K562 (cell line): ENCODE data around the gene WWOX. TPM values are rescaled to one million over a fixed set of nuclear protein-coding genes. Genes with fewer than 3 reads are reported as not detected.
A peak's percentile ranks its signal among the peaks of the same experiment; 100 is the strongest.

Experiments used
- BHLHE40 ChIP-seq: IDR thresholded peaks from 2 replicates; pipeline ENCODE4 v1.6.1; 2011; ENCODE audit warnings: low read length, improper control_type of control experiment
- BRD4 ChIP-seq: fragments of 200-600 bp; sonication (generic); IDR thresholded peaks from 2 replicates; pipeline ENCODE4 v1.6.1; 2017; ENCODE audit warnings: inconsistent platforms
- ESRRA ChIP-seq: fragments of 450-650 bp; IDR thresholded peaks from 2 replicates; pipeline ENCODE4 v1.6.1; 2014; ENCODE audit warnings: low read depth, mild to moderate bottlenecking, moderate library complexity, borderline replicate concordance
- FOXK2 ChIP-seq, 2 experiments: fragments of 450-650 bp; IDR thresholded peaks in 1 of 2; conservative IDR thresholded peaks in 1 of 2; 2 replicates each; pipeline ENCODE4 v1.6.1; 2016; ENCODE audit warnings: low read depth in 2 of 2, mild to moderate bottlenecking in 1 of 2
- MYC ChIP-seq, 2 experiments: fragments of 250-450 bp in 1 of 2; sonication (Bioruptor Pico) in 1 of 2; IDR thresholded peaks; 2 replicates each; pipeline versions ENCODE4 v1.5.1 to v1.6.1; 2012 to 2021; ENCODE audit warnings: low read depth in 2 of 2, borderline replicate concordance in 1 of 2, improper control_type of control experiment in 1 of 2, low read length in 1 of 2, mild to moderate bottlenecking in 1 of 2, moderate library complexity in 1 of 2
- NFYB ChIP-seq: IDR thresholded peaks from 2 replicates; pipeline ENCODE4 v1.6.1; 2011; ENCODE audit warnings: mild to moderate bottlenecking, moderate library complexity; ENCODE audit not compliant: insufficient read length; ENCODE audit errors: extremely low read depth
- RAD21 ChIP-seq, 2 experiments: fragments of 250-450 bp in 1 of 2; fragments of 450-650 bp in 1 of 2; sonication (Bioruptor Pico) in 1 of 2; formaldehyde crosslinking in 1 of 2; IDR thresholded peaks in 1 of 2; conservative IDR thresholded peaks in 1 of 2; 2 replicates each; pipeline versions ENCODE4 v1.4.0 to v1.8.0; 2020 to 2022; ENCODE audit warnings: mild to moderate bottlenecking in 2 of 2, moderate library complexity in 1 of 2
- REST ChIP-seq, 2 experiments: fragments of 450-650 bp; formaldehyde crosslinking in 1 of 2; IDR thresholded peaks; 2 replicates each; pipeline versions ENCODE4 v1.4.0 to v1.6.1; 2014 to 2020; ENCODE audit warnings: mild to moderate bottlenecking in 2 of 2, borderline replicate concordance in 1 of 2, low read depth in 1 of 2
- SMC3 ChIP-seq: conservative IDR thresholded peaks from 2 replicates; pipeline ENCODE4 v1.6.1; 2011; ENCODE audit warnings: low read depth, low read length, improper control_type of control experiment; ENCODE audit not compliant: insufficient read depth
- STAG1 ChIP-seq: sonication (generic); formaldehyde crosslinking; IDR thresholded peaks from 2 replicates; pipeline ENCODE4 v1.5.0; 2020; ENCODE audit warnings: missing genetic modification reagents, borderline replicate concordance
- TCF7 ChIP-seq: sonication (generic); IDR thresholded peaks from 2 replicates; pipeline ENCODE4 v1.6.1; 2016; ENCODE audit warnings: antibody characterized with exemption, borderline replicate concordance
- ZNF174 ChIP-seq: fragments of 250-450 bp; sonication (Bioruptor Pico); IDR thresholded peaks from 2 replicates; pipeline ENCODE4 v1.4.0; 2020; ENCODE audit warnings: mild to moderate bottlenecking
- ZNF695 ChIP-seq: fragments of 450-650 bp; formaldehyde crosslinking; IDR thresholded peaks from 2 replicates; pipeline ENCODE4 v1.4.0; 2020; ENCODE audit warnings: mild to moderate bottlenecking, moderate library complexity
- ZNF780A ChIP-seq: fragments of 250-450 bp; sonication (Bioruptor Pico); IDR thresholded peaks from 2 replicates; pipeline ENCODE4 v1.5.0; 2021; ENCODE audit warnings: mild to moderate bottlenecking
- polyA plus RNA-seq, 8 experiments: library from polyadenylated mRNA; depleted of rRNA in 4 of 8; stranded (reverse) in 5 of 8; unstranded in 3 of 8; fragments of >200 nt; fragmentation: Nextera tagmentation in 2 of 8; fragmentation: Illumina TruSeq in 1 of 8; extraction: Ambion mirVana in 2 of 8; extraction: Trizol in 1 of 8; gene quantifications; 2 replicates each; pipeline versions ENCODE4 v1.2.1 to v1.2.3, GENCODE V29; 2011 to 2014; ENCODE audit warnings: inconsistent platforms in 1 of 8, missing spikeins in 1 of 8
- total RNA-seq, 7 experiments: library from RNA; depleted of rRNA in 6 of 7; stranded (reverse); fragments of >200 nt in 6 of 7; fragmentation: Illumina TruSeq in 2 of 7; extraction: Trizol in 2 of 7; gene quantifications; 2 replicates each; pipeline versions ENCODE4 v1.2.1 to v1.2.3, GENCODE V29; 2011 to 2021; ENCODE audit warnings: low replicate concordance in 1 of 7
- TF ChIP-seq, protein P1 (sequence below): fragments of 250-450 bp; sonication (Bioruptor Pico); IDR thresholded peaks from 2 replicates; pipeline ENCODE4 v1.8.0; 2022; ENCODE audit warnings: moderate library complexity, mild to moderate bottlenecking, inconsistent platforms
- TF ChIP-seq, protein P2 (sequence below), 3 experiments: IDR thresholded peaks in 2 of 3; conservative IDR thresholded peaks in 1 of 3; 2 replicates each; pipeline ENCODE4 v1.5.1; 2011 to 2012; ENCODE audit warnings: low read length in 3 of 3, mild to moderate bottlenecking in 3 of 3, control low read depth in 2 of 3, improper control_type of control experiment in 1 of 3, inconsistent platforms in 1 of 3, low read depth in 1 of 3, mixed read lengths in 1 of 3, moderate library complexity in 1 of 3; ENCODE audit not compliant: insufficient read depth in 2 of 3

Gene WWOX
- total and polyA plus RNA-seq, 9 of the 15 experiments (the other 6 are each of a cell fraction or from before 2014, with no cell fraction given): 1.6 to 22.7 (median 8.1) TPM

DNA sequence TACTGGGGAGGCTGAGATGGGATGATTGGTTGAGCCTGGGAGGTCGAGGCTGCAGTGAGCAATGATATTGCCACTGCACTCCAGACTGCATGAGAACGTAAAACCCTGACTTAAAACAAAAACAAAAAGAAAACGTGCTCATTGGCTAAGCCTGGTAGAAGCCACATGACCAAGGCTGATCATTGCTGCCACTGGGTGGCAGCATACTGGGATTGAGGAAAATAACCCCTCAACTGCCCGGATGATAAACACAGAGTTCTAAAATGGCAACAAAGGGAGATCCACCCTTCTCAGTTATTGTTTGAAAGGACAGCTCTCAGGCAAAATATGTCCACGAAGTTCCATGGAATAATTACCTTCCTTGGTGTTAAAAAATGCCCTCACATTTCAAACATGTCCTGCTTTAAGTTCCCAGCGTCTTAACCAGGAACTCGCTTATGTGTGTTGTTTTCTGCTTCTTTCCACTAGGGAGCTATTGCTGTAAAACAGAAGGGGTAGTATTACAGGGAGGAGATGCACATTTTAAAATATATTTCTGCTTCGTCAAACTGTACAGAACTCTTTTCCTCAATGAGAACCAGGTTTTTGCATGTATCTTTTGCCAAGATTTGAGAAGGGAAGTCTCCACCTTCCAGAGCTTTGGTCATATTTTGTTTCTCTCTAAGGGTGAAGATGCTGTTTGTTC, 825.8 kb downstream of the WWOX start (continued):
- TF ChIP-seq REST (IDR thresholded peaks at IDR 0.05; ENCODE audit: borderline replicate concordance) (peak; percentile 23; the same call in 1 of the 2 replicates), REST (CRISPR knock-in tag; IDR thresholded peaks at IDR 0.05; ENCODE audit: low read depth) (no peak), ESRRA (no peak), BHLHE40 (0 out of 2 replicates have a peak, but pooled peaks have one; percentile 11), FOXK2 (conservative IDR thresholded peaks at IDR 0.05 in 1 of 2, IDR thresholded peaks at IDR 0.05 in 1 of 2; ENCODE audit: low read depth in 2 of 2) (peak in 1 of 2 experiments; percentile 30; a peak in 1 of 4 replicates), TCF7 (no peak), RAD21 (CRISPR knock-in tag; conservative IDR thresholded peaks at IDR 0.05 in 1 of 2, IDR thresholded peaks at IDR 0.05 in 1 of 2) (peak; percentile 42 to 49), MYC (IDR thresholded peaks at IDR 0.05; ENCODE audit: low read depth, low read length) (0 out of 2 replicates have a peak, but pooled peaks have one; percentile 27), MYC (CRISPR knock-in tag; IDR thresholded peaks at IDR 0.05; ENCODE audit: borderline replicate concordance, low read depth) (no peak), ZNF780A (CRISPR knock-in tag) (no peak), ZNF174 (CRISPR knock-in tag) (no peak), STAG1 (CRISPR knock-in tag) (no peak), ZNF695 (no peak), SMC3 (peak; percentile 63; the same call in 1 of the 2 replicates), NFYB (peak; percentile 15), BRD4 (no peak)
- TF ChIP-seq, protein P1, sequence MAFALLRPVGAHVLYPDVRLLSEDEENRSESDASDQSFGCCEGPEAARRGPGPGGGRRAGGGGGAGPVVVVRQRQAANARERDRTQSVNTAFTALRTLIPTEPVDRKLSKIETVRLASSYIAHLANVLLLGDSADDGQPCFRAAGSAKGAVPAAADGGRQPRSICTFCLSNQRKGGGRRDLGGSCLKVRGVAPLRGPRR (CRISPR knock-in tag): no peak
- TF ChIP-seq, protein P2, sequence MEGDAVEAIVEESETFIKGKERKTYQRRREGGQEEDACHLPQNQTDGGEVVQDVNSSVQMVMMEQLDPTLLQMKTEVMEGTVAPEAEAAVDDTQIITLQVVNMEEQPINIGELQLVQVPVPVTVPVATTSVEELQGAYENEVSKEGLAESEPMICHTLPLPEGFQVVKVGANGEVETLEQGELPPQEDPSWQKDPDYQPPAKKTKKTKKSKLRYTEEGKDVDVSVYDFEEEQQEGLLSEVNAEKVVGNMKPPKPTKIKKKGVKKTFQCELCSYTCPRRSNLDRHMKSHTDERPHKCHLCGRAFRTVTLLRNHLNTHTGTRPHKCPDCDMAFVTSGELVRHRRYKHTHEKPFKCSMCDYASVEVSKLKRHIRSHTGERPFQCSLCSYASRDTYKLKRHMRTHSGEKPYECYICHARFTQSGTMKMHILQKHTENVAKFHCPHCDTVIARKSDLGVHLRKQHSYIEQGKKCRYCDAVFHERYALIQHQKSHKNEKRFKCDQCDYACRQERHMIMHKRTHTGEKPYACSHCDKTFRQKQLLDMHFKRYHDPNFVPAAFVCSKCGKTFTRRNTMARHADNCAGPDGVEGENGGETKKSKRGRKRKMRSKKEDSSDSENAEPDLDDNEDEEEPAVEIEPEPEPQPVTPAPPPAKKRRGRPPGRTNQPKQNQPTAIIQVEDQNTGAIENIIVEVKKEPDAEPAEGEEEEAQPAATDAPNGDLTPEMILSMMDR (IDR thresholded peaks at IDR 0.05 in 2 of 3, conservative IDR thresholded peaks at IDR 0.05 in 1 of 3; ENCODE audit: insufficient read depth in 2 of 3, low read depth in 1 of 3, low read length in 3 of 3): peak; percentile 51 to 72 (median 69); a peak in 5 of 6 replicates
